ENCODE measurements around the gene SPRY2.

Gene SPRY2

GRCh38 chr13:80342471-80343371 is 1.8 kb upstream of the SPRY2 start (continued):
- no peak for TF ChIP-seq ZNF341 (tag by site-specific recombination; IDR thresholded peaks at IDR 0.05; ENCODE audit: low read depth)
- no peak for TF ChIP-seq ZBTB49 (tag by site-specific recombination; IDR thresholded peaks at IDR 0.05; ENCODE audit: low read depth)
- no peak for TF ChIP-seq ZNF792 (tag by site-specific recombination; IDR thresholded peaks at IDR 0.05)
- TF ChIP-seq ZNF549 (tag by site-specific recombination; IDR thresholded peaks at IDR 0.05), result no peak
- TF ChIP-seq PRDM6 (tag by site-specific recombination; IDR thresholded peaks at IDR 0.05), result no peak
- TF ChIP-seq PRDM2 (tag by site-specific recombination; IDR thresholded peaks at IDR 0.05; ENCODE audit: borderline replicate concordance), result no peak
- TF ChIP-seq ZBTB20 (tag by site-specific recombination; IDR thresholded peaks at IDR 0.05), result peak; percentile 79
- TF ChIP-seq ZNF645 (tag by site-specific recombination; IDR thresholded peaks at IDR 0.05), result no peak
- peak; percentile 70 for TF ChIP-seq ZBTB26 (tag by site-specific recombination; optimal IDR thresholded peaks at IDR 0.05)
- TF ChIP-seq WT1 (tag by site-specific recombination; IDR thresholded peaks at IDR 0.05), result no peak
- TF ChIP-seq ZNF776 (tag by site-specific recombination; IDR thresholded peaks at IDR 0.05; ENCODE audit: borderline replicate concordance), result no peak
- no peak for TF ChIP-seq MYNN (tag by site-specific recombination; IDR thresholded peaks at IDR 0.05; ENCODE audit: borderline replicate concordance)
- no peak for TF ChIP-seq GFI1B (tag by site-specific recombination; IDR thresholded peaks at IDR 0.05)
- peak; percentile 66; the same call in 1 of the 2 replicates for TF ChIP-seq BCL11B (tag by site-specific recombination; IDR thresholded peaks at IDR 0.05; ENCODE audit: low read depth)
- peak; percentile 37; the same call in 1 of the 2 replicates for TF ChIP-seq PATZ1 (tag by site-specific recombination; IDR thresholded peaks at IDR 0.05)
- no peak for TF ChIP-seq ZNF426 (tag by site-specific recombination; IDR thresholded peaks at IDR 0.05)
- TF ChIP-seq SP7 (tag by site-specific recombination; IDR thresholded peaks at IDR 0.05), result peak; percentile 64
- TF ChIP-seq ZNF580 (tag by site-specific recombination; IDR thresholded peaks at IDR 0.05), result no peak
- no peak for TF ChIP-seq ZNF473 (tag by site-specific recombination; IDR thresholded peaks at IDR 0.05)
- no peak for TF ChIP-seq ZNF112 (tag by site-specific recombination; IDR thresholded peaks at IDR 0.05)
- peak; percentile 80; the same call in 1 of the 2 replicates for TF ChIP-seq ZNF501 (tag by site-specific recombination; IDR thresholded peaks at IDR 0.05)
- no peak for TF ChIP-seq ZNF707 (tag by site-specific recombination; IDR thresholded peaks at IDR 0.05)
